Fibroblast of lung (primary cell): Measurements from ENCODE around the gene MRPL24. TPM values are rescaled to one million over a fixed set of nuclear protein-coding genes. Genes with fewer than 3 reads are reported as not detected.
A peak's percentile ranks its signal among the peaks of the same experiment; 100 is the strongest.

Experiments
- DNase-seq, 2 donors: peaks; one replicate each; pipeline versions ENCODE4 v3.0.0 to v3.0.0-alpha.2; 2010; ENCODE audit warnings: low read depth in 2 of 2
- H2AFZ ChIP-seq: 2 replicates; pipeline ENCODE4 v1.5.1; 2012; ENCODE audit warnings: low read length, control low read depth, inconsistent platforms
- H3K27ac ChIP-seq: 2 replicates; pipeline ENCODE4 v1.5.1; 2011; ENCODE audit warnings: low read length, control low read depth; ENCODE audit not compliant: insufficient read depth
- H3K27me3 ChIP-seq: 2 replicates; pipeline ENCODE4 v1.5.1; 2011; ENCODE audit warnings: mild to moderate bottlenecking, low read length; ENCODE audit not compliant: control insufficient read depth, insufficient read depth
- H3K36me3 ChIP-seq: 2 replicates; pipeline ENCODE4 v1.5.1; 2011; ENCODE audit warnings: low read length; ENCODE audit not compliant: control insufficient read depth, insufficient read depth
- H3K4me1 ChIP-seq: 2 replicates; pipeline ENCODE4 v1.5.1; 2011; ENCODE audit warnings: low read length; ENCODE audit not compliant: control insufficient read depth, insufficient read depth; ENCODE audit errors: extremely low read depth
- H3K4me2 ChIP-seq: 2 replicates; pipeline ENCODE4 v1.5.1; 2011; ENCODE audit warnings: low read length, control low read depth; ENCODE audit not compliant: insufficient read depth; ENCODE audit errors: extremely low read depth
- H3K4me3 ChIP-seq, 4 experiments: fragments of 200-600 bp in 1 of 4; sonication (generic) in 1 of 4; replicated peaks in 1 of 4; 2 replicates each; pipeline ENCODE4 v1.5.1; 2011 to 2016; ENCODE audit warnings: low read length in 4 of 4, low read depth in 3 of 4, mild to moderate bottlenecking in 3 of 4, control low read depth in 2 of 4, inconsistent platforms in 1 of 4, mixed read lengths in 1 of 4; ENCODE audit not compliant: insufficient read depth in 1 of 4; ENCODE audit errors: control extremely low read depth in 1 of 4
- H3K79me2 ChIP-seq: 2 replicates; pipeline ENCODE4 v1.5.1; 2012; ENCODE audit warnings: mild to moderate bottlenecking, low read length, inconsistent platforms; ENCODE audit not compliant: control insufficient read depth, insufficient read depth
- H3K9ac ChIP-seq: 2 replicates; pipeline ENCODE4 v1.5.1; 2011; ENCODE audit warnings: mild to moderate bottlenecking, low read length, control low read depth; ENCODE audit not compliant: insufficient read depth
- H3K9me3 ChIP-seq: 2 replicates; pipeline ENCODE4 v1.5.1; 2012; ENCODE audit warnings: low read depth, low read length; ENCODE audit not compliant: control insufficient read depth, insufficient read depth
- H4K20me1 ChIP-seq: 2 replicates; pipeline ENCODE4 v1.5.1; 2011; ENCODE audit warnings: low read length; ENCODE audit not compliant: control insufficient read depth, insufficient read depth; ENCODE audit errors: extremely low read depth
- CTCF ChIP-seq, 2 donors: IDR thresholded peaks in 1 of 2; conservative IDR thresholded peaks in 1 of 2; 1 replicate in 1 of 2; 2 replicates in 1 of 2; pipeline ENCODE4 v1.5.1; 2011 to 2012; ENCODE audit warnings: low read length in 2 of 2, control low read depth in 1 of 2, inconsistent platforms in 1 of 2, low read depth in 1 of 2, mild to moderate bottlenecking in 1 of 2
- EZH2 ChIP-seq: IDR thresholded peaks from 2 replicates; pipeline ENCODE4 v1.5.1; 2012; ENCODE audit warnings: low read length, control low read depth, mild to moderate bottlenecking; ENCODE audit errors: missing control alignments
- polyA plus RNA-seq, 2 donors: library from polyadenylated mRNA; depleted of rRNA in 1 of 2; stranded (reverse) in 1 of 2; unstranded in 1 of 2; fragments of >200 nt; gene quantifications; 2 replicates each; pipeline ENCODE4 v1.2.1, GENCODE V29; 2011 to 2012; ENCODE audit warnings: missing spikeins in 1 of 2
- total RNA-seq: library from RNA; depleted of rRNA; stranded (reverse); fragments of >200 nt; gene quantifications from 2 replicates; pipeline ENCODE4 v1.2.1, GENCODE V29; 2014

MRPL24 gene
- total and polyA plus RNA-seq, 2 donors (not counting 1 experiment from before 2014, with no cell fraction given): 58.8 to 67.2 TPM

- no peak for DNase-seq
- Histone ChIP-seq H3K36me3 (peaks cover 3% of the 10 kb centered on the region), H3K9me3 (no peaks in the 10 kb centered on the region), H3K4me2 (no peak overlapping the region), H4K20me1 (peaks cover 2% of the 10 kb centered on the region), H3K9ac (no peak overlapping the region), H3K79me2 (peaks cover 62% of the 10 kb centered on the region), H3K4me3 (no peak overlapping the region), H3K27me3 (no peaks in the 10 kb centered on the region), H3K4me1 (peaks cover 9% of the 10 kb centered on the region), H2AFZ (no peak overlapping the region), H3K27ac (no peak overlapping the region)
- TF ChIP-seq EZH2 (no peak), CTCF (conservative IDR thresholded peaks at IDR 0.05 in 1 of 2, IDR thresholded peaks at IDR 0.05 in 1 of 2; ENCODE audit: low read depth in 1 of 2, low read length in 2 of 2) (no peak)
These were observed 36.7 kb upstream of the MRPL24 start for GRCh38 chr1:156777573-156777972.

DNA sequence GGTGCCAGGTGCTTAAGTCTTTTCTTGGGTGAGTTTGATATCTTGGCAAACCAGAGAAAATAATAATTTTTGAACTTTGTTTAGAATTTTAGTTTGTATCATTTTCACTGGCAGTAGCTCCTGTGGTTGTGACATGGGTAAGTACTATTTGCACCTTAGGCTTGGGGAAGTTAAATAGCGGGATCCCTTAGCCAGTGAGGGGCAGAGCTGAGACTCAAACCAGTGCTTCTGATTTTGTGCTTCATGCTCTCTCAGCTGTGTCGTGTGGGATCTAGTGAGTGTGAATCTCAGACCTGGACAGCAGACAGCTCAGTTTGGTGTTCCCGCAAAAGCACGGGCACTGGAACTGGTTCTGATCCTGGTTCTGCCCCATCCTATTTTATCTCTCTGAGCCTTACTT is 36.1 kb upstream of the MRPL24 start:
- no peak for DNase-seq
- H3K4me1 ChIP-seq: peaks cover 7% of the 10 kb centered on the region
- H3K27ac ChIP-seq: no peak overlapping the region
- no peak overlapping the region for H2AFZ ChIP-seq
- peaks cover 62% of the 10 kb centered on the region for H3K79me2 ChIP-seq
- peak overlapping the region; percentile 13 for H3K4me2 ChIP-seq
- no peaks in the 10 kb centered on the region for H3K36me3 ChIP-seq
- H3K4me3 ChIP-seq: no peak overlapping the region
- no peak for TF ChIP-seq EZH2
- TF ChIP-seq CTCF (conservative IDR thresholded peaks at IDR 0.05 in 1 of 2, IDR thresholded peaks at IDR 0.05 in 1 of 2; ENCODE audit: low read depth in 1 of 2, low read length in 2 of 2): no peak
- peaks cover under 1% of the 10 kb centered on the region for H4K20me1 ChIP-seq
- no peak overlapping the region for H3K9ac ChIP-seq
- no peaks in the 10 kb centered on the region for H3K27me3 ChIP-seq
- H3K9me3 ChIP-seq: no peaks in the 10 kb centered on the region

GRCh38 chr1:156775799-156776198 is 34.9 kb upstream of the MRPL24 start:
- no peaks in the 10 kb centered on the region for H3K9me3 ChIP-seq
- H3K36me3 ChIP-seq: peaks cover 3% of the 10 kb centered on the region
- no peak overlapping the region for H3K9ac ChIP-seq
- H4K20me1 ChIP-seq: no peaks in the 10 kb centered on the region
- DNase-seq: no peak
- no peaks in the 10 kb centered on the region for H3K27me3 ChIP-seq
- peaks cover 66% of the 10 kb centered on the region for H3K79me2 ChIP-seq
- peaks cover under 1% of the 10 kb centered on the region for H3K4me1 ChIP-seq
- H3K4me3 ChIP-seq: no peak overlapping the region
- H2AFZ ChIP-seq: no peak overlapping the region
- no peak overlapping the region for H3K4me2 ChIP-seq
- H3K27ac ChIP-seq: no peak overlapping the region
- no peak for TF ChIP-seq EZH2
- TF ChIP-seq CTCF (conservative IDR thresholded peaks at IDR 0.05 in 1 of 2, IDR thresholded peaks at IDR 0.05 in 1 of 2; ENCODE audit: low read depth in 1 of 2, low read length in 2 of 2): no peak
